GM12891 (cell line): Measurements from ENCODE around the gene WNT8A.

Source experiments
- PAX5 ChIP-seq: IDR thresholded peaks from 2 replicates; pipeline ENCODE4 v1.6.1; 2011; ENCODE audit warnings: low read length, moderate library complexity, mild to moderate bottlenecking; ENCODE audit not compliant: insufficient read depth, severe bottlenecking
- POLR2A ChIP-seq: IDR thresholded peaks from 2 replicates; pipeline ENCODE4 v1.6.1; 2011; ENCODE audit warnings: low read depth, low read length, control low read depth
- POLR2AphosphoS5 ChIP-seq: IDR thresholded peaks from 2 replicates; pipeline ENCODE4 v1.6.1; 2011; ENCODE audit warnings: low read depth, low read length, control low read depth
- TAF1 ChIP-seq: IDR thresholded peaks from 2 replicates; pipeline ENCODE4 v1.6.1; 2011; ENCODE audit warnings: low read depth, low read length, control low read depth

GRCh38 chr5:138077064-138077696 lies 6.7 kb upstream of the WNT8A start:
- TF ChIP-seq POLR2A, result no peak
- TF ChIP-seq POLR2AphosphoS5, result no peak
- TF ChIP-seq PAX5, result no peak
- TF ChIP-seq TAF1, result no peak
